HG02852 (cell line): Measurements from ENCODE around the gene TRIM26.

Experiments
- ATAC-seq: cut with Tn5 transposase; IDR thresholded peaks from one replicate; pipeline ENCODE4 v1.9.1; 2021; ENCODE audit warnings: mild to moderate bottlenecking, moderate library complexity; ENCODE audit not compliant: unreplicated experiment

The TRIM26 gene

GRCh38 chr6:30211306-30211705, 1.9 kb downstream of the TRIM26 start:
- no peak for ATAC-seq

GRCh38 chr6:30207619-30208295, 5.4 kb downstream of the TRIM26 start:
- no peak for ATAC-seq

- no peak for ATAC-seq
These were observed 6.2 kb downstream of the TRIM26 start for GRCh38 chr6:30206799-30207618.

- ATAC-seq, result no peak
These were observed 7.1 kb downstream of the TRIM26 start for GRCh38 chr6:30206152-30206551.

- ATAC-seq, result no peak
These were observed 9.1 kb downstream of the TRIM26 start for GRCh38 chr6:30204116-30204515.

GRCh38 chr6:30202366-30202765, 10.8 kb downstream of the TRIM26 start:
- ATAC-seq, result no peak

- ATAC-seq, result peak; percentile 64
These were observed 12.5 kb downstream of the TRIM26 start for GRCh38 chr6:30200551-30201281.

GRCh38 chr6:30198166-30199084, 14.8 kb downstream of the TRIM26 start:
- ATAC-seq, result no peak

- ATAC-seq, result no peak
These were observed 16.8 kb downstream of the TRIM26 start for GRCh38 chr6:30196376-30196775.

GRCh38 chr6:30195951-30196350, 17.3 kb downstream of the TRIM26 start:
- no peak for ATAC-seq

GRCh38 chr6:30194797-30195690, 18.2 kb downstream of the TRIM26 start:
- ATAC-seq, result no peak

GRCh38 chr6:30192076-30192475, 21.1 kb downstream of the TRIM26 start:
- ATAC-seq, result no peak

GRCh38 chr6:30188541-30188940, 24.7 kb downstream of the TRIM26 start:
- ATAC-seq, result no peak

- no peak for ATAC-seq
These were observed 27.2 kb downstream of the TRIM26 start for GRCh38 chr6:30185846-30186484.

GRCh38 chr6:30184417-30185031, 28.7 kb downstream of the TRIM26 start:
- no peak for ATAC-seq

GRCh38 chr6:30180145-30180544, 33.1 kb downstream of the TRIM26 start:
- ATAC-seq, result no peak

GRCh38 chr6:30178837-30179236, 34.4 kb downstream of the TRIM26 start:
- no peak for ATAC-seq

- no peak for ATAC-seq
These were observed 37.4 kb downstream of the TRIM26 start for GRCh38 chr6:30175765-30176164.

GRCh38 chr6:30172681-30173080, 40.5 kb downstream of the TRIM26 start:
- no peak for ATAC-seq
